ENCODE data around the gene BICD2. TPM values are rescaled to one million over a fixed set of nuclear protein-coding genes. Genes with fewer than 3 reads are reported as not detected.

The BICD2 gene
- total RNA-seq, 2 experiments from 2014 or later, result 27.0 to 28.2 TPM

GRCh38 chr9:92738661-92739081 lies 26.0 kb downstream of the BICD2 start:
- Mint-ChIP-seq H3K4me3 (no peak overlapping the region), H3K4me1 (peaks cover 36% of the 10 kb centered on the region), H3K27ac (no peak overlapping the region), H3K9me3 (no peaks in the 10 kb centered on the region), H3K36me3 (ENCODE audit: low read depth) (no peaks in the 10 kb centered on the region), H3K27me3 (no peaks in the 10 kb centered on the region)
- no peak for DNase-seq
- ChIA-PET POLR2A (no interaction called here), CTCF (no interaction called here)

GRCh38 chr9:92737611-92738299 lies 26.9 kb downstream of the BICD2 start:
- Mint-ChIP-seq H3K4me3 (no peak overlapping the region), H3K4me1 (peaks cover 38% of the 10 kb centered on the region), H3K36me3 (ENCODE audit: low read depth) (no peaks in the 10 kb centered on the region), H3K27ac (no peak overlapping the region), H3K9me3 (no peaks in the 10 kb centered on the region), H3K27me3 (no peaks in the 10 kb centered on the region)
- ChIA-PET CTCF (no interaction called here), POLR2A (no interaction called here)
- no peak for DNase-seq

- no peak overlapping the region for H3K27ac Mint-ChIP-seq
- no peaks in the 10 kb centered on the region for H3K36me3 Mint-ChIP-seq (ENCODE audit: low read depth)
- DNase-seq, result no peak
- H3K4me1 Mint-ChIP-seq, result peaks cover 35% of the 10 kb centered on the region
- POLR2A ChIA-PET, result no interaction called here
- H3K27me3 Mint-ChIP-seq, result no peaks in the 10 kb centered on the region
- CTCF ChIA-PET, result no interaction called here
- H3K9me3 Mint-ChIP-seq, result no peaks in the 10 kb centered on the region
- H3K4me3 Mint-ChIP-seq, result no peak overlapping the region
These were observed 27.4 kb downstream of the BICD2 start for GRCh38 chr9:92737216-92737606.

- H3K4me1 Mint-ChIP-seq, result peaks cover 40% of the 10 kb centered on the region
- no peak for DNase-seq
- ChIA-PET CTCF (no interaction called here), POLR2A (no interaction called here)
- H3K36me3 Mint-ChIP-seq (ENCODE audit: low read depth), result no peaks in the 10 kb centered on the region
- H3K4me3 Mint-ChIP-seq, result no peak overlapping the region
- no peak overlapping the region for H3K27ac Mint-ChIP-seq
- no peaks in the 10 kb centered on the region for H3K9me3 Mint-ChIP-seq
- no peaks in the 10 kb centered on the region for H3K27me3 Mint-ChIP-seq
These were observed 27.9 kb downstream of the BICD2 start for GRCh38 chr9:92736563-92737215.

- no peak for DNase-seq
- no peaks in the 10 kb centered on the region for H3K9me3 Mint-ChIP-seq
- no peak overlapping the region for H3K27ac Mint-ChIP-seq
- H3K36me3 Mint-ChIP-seq (ENCODE audit: low read depth), result no peaks in the 10 kb centered on the region
- peaks cover 37% of the 10 kb centered on the region for H3K4me1 Mint-ChIP-seq
- POLR2A ChIA-PET, result no interaction called here
- H3K27me3 Mint-ChIP-seq, result no peaks in the 10 kb centered on the region
- CTCF ChIA-PET, result no interaction called here
- H3K4me3 Mint-ChIP-seq, result no peak overlapping the region
These were observed 28.7 kb downstream of the BICD2 start for GRCh38 chr9:92735636-92736562.

GRCh38 chr9:92734931-92735635 lies 29.6 kb downstream of the BICD2 start:
- DNase-seq, result no peak
- Mint-ChIP-seq H3K27me3 (no peaks in the 10 kb centered on the region), H3K4me1 (peaks cover 31% of the 10 kb centered on the region), H3K36me3 (ENCODE audit: low read depth) (no peaks in the 10 kb centered on the region), H3K9me3 (no peaks in the 10 kb centered on the region), H3K27ac (no peak overlapping the region), H3K4me3 (no peak overlapping the region)
- ChIA-PET POLR2A (no interaction called here), CTCF (no interaction called here)

- H3K27ac Mint-ChIP-seq, result no peak overlapping the region
- peaks cover 9% of the 10 kb centered on the region for H3K36me3 Mint-ChIP-seq (ENCODE audit: low read depth)
- CTCF ChIA-PET, result no interaction called here
These were observed 33.7 kb downstream of the BICD2 start for GRCh38 chr9:92730897-92731296.

GRCh38 chr9:92729735-92730155 lies 34.9 kb downstream of the BICD2 start:
- Mint-ChIP-seq H3K36me3 (ENCODE audit: low read depth) (peaks cover 9% of the 10 kb centered on the region), H3K27ac (no peak overlapping the region), H3K27me3 (no peaks in the 10 kb centered on the region), H3K4me3 (no peak overlapping the region), H3K4me1 (peaks cover 10% of the 10 kb centered on the region), H3K9me3 (no peaks in the 10 kb centered on the region)
- DNase-seq, result no peak
- POLR2A ChIA-PET, result no interaction called here
- CTCF ChIA-PET, result no interaction called here

More at GRCh38 chr9:92730897-92731296, 33.7 kb downstream of the BICD2 start:
- Mint-ChIP-seq H3K9me3 (no peaks in the 10 kb centered on the region), H3K4me1 (peaks cover 12% of the 10 kb centered on the region), H3K27me3 (no peaks in the 10 kb centered on the region), H3K4me3 (no peak overlapping the region)
- POLR2A ChIA-PET, result no interaction called here
- no peak for DNase-seq

- DNase-seq, result peak; percentile 4
- Mint-ChIP-seq H3K4me3 (no peak overlapping the region), H3K9me3 (no peaks in the 10 kb centered on the region), H3K27me3 (no peaks in the 10 kb centered on the region), H3K4me1 (peaks cover 13% of the 10 kb centered on the region), H3K27ac (no peak overlapping the region), H3K36me3 (ENCODE audit: low read depth) (peaks cover 12% of the 10 kb centered on the region)
- POLR2A ChIA-PET, result no interaction called here
- CTCF ChIA-PET, result no interaction called here
These were observed 35.5 kb downstream of the BICD2 start for GRCh38 chr9:92728831-92729734.

- Mint-ChIP-seq H3K27me3 (no peaks in the 10 kb centered on the region), H3K27ac (no peak overlapping the region), H3K36me3 (ENCODE audit: low read depth) (peaks cover 13% of the 10 kb centered on the region), H3K4me1 (peaks cover 13% of the 10 kb centered on the region), H3K9me3 (no peaks in the 10 kb centered on the region), H3K4me3 (no peak overlapping the region)
- POLR2A ChIA-PET, result no interaction called here
- CTCF ChIA-PET, result no interaction called here
- DNase-seq, result peak; percentile 14
These were observed 36.6 kb downstream of the BICD2 start for GRCh38 chr9:92727716-92728700.

- peak; percentile 7 for DNase-seq
- Mint-ChIP-seq H3K4me1 (peaks cover 11% of the 10 kb centered on the region), H3K9me3 (no peaks in the 10 kb centered on the region), H3K4me3 (no peak overlapping the region), H3K27ac (no peak overlapping the region), H3K27me3 (no peaks in the 10 kb centered on the region), H3K36me3 (ENCODE audit: low read depth) (peaks cover 18% of the 10 kb centered on the region)
- ChIA-PET CTCF (no interaction called here), POLR2A (no interaction called here)
These were observed 37.5 kb downstream of the BICD2 start for GRCh38 chr9:92726971-92727715.

Measured in activated CD4-positive, alpha-beta memory T cell treated with anti-CD3 and anti-CD28 coated beads, Interleukin-2, amount 10 ng/mL, durations not matched to agents 7 days and 5 days (primary cell).